ENCODE measurements around the gene RITA1.

- no peak for TF ChIP-seq CTCF (IDR thresholded peaks at IDR 0.05)
- TF ChIP-seq EZH2 (IDR thresholded peaks at IDR 0.05; ENCODE audit: borderline replicate concordance, insufficient read depth, low read depth, low read length, poor library complexity, severe bottlenecking) = no peak
Measured at GRCh38 chr12:113170926-113171325, 14.6 kb upstream of the RITA1 start.
